ENCODE measurements around the gene DLGAP1.

DLGAP1 gene

GRCh38 chr18:4144201-4144600, 310.9 kb downstream of the DLGAP1 start:
- TF ChIP-seq EGR1 (IDR thresholded peaks at IDR 0.05) = no peak
- TF ChIP-seq TEAD4 (IDR thresholded peaks at IDR 0.05) = no peak
- no peak for TF ChIP-seq USF1 (IDR thresholded peaks at IDR 0.05)
- TF ChIP-seq TCF12 (IDR thresholded peaks at IDR 0.05; ENCODE audit: low read depth) = no peak
- no peak for TF ChIP-seq YY1 (IDR thresholded peaks at IDR 0.05; ENCODE audit: low read depth)
- no peak for TF ChIP-seq TAF1 (IDR thresholded peaks at IDR 0.05; ENCODE audit: low read depth)
- no peak for TF ChIP-seq MAX (IDR thresholded peaks at IDR 0.05)
- TF ChIP-seq RAD21 (IDR thresholded peaks at IDR 0.05; ENCODE audit: low read depth) = no peak
- TF ChIP-seq NFIC (IDR thresholded peaks at IDR 0.05) = no peak
- TF ChIP-seq REST (IDR thresholded peaks at IDR 0.05; ENCODE audit: low read depth) = no peak
- no peak for TF ChIP-seq CREB1 (IDR thresholded peaks at IDR 0.05; ENCODE audit: low read depth)
- TF ChIP-seq EP300 (IDR thresholded peaks at IDR 0.05; ENCODE audit: borderline replicate concordance) = no peak
- TF ChIP-seq FOXM1 (IDR thresholded peaks at IDR 0.05; ENCODE audit: borderline replicate concordance, low read depth) = no peak
- TF ChIP-seq ZBTB7A (IDR thresholded peaks at IDR 0.05; ENCODE audit: low read depth) = no peak
- TF ChIP-seq CEBPB (IDR thresholded peaks at IDR 0.05) = no peak

GRCh38 chr18:4143585-4143984, 311.5 kb downstream of the DLGAP1 start:
- no peak for TF ChIP-seq CEBPB (IDR thresholded peaks at IDR 0.05)
- TF ChIP-seq EGR1 (IDR thresholded peaks at IDR 0.05) = no peak
- no peak for TF ChIP-seq REST (IDR thresholded peaks at IDR 0.05; ENCODE audit: low read depth)
- TF ChIP-seq FOXM1 (IDR thresholded peaks at IDR 0.05; ENCODE audit: borderline replicate concordance, low read depth) = no peak
- TF ChIP-seq TAF1 (IDR thresholded peaks at IDR 0.05; ENCODE audit: low read depth) = no peak
- TF ChIP-seq ZBTB7A (IDR thresholded peaks at IDR 0.05; ENCODE audit: low read depth) = no peak
- TF ChIP-seq YY1 (IDR thresholded peaks at IDR 0.05; ENCODE audit: low read depth) = no peak
- no peak for TF ChIP-seq CREB1 (IDR thresholded peaks at IDR 0.05; ENCODE audit: low read depth)
- TF ChIP-seq TCF12 (IDR thresholded peaks at IDR 0.05; ENCODE audit: low read depth) = no peak
- TF ChIP-seq MAX (IDR thresholded peaks at IDR 0.05) = no peak
- no peak for TF ChIP-seq RAD21 (IDR thresholded peaks at IDR 0.05; ENCODE audit: low read depth)

DNA sequence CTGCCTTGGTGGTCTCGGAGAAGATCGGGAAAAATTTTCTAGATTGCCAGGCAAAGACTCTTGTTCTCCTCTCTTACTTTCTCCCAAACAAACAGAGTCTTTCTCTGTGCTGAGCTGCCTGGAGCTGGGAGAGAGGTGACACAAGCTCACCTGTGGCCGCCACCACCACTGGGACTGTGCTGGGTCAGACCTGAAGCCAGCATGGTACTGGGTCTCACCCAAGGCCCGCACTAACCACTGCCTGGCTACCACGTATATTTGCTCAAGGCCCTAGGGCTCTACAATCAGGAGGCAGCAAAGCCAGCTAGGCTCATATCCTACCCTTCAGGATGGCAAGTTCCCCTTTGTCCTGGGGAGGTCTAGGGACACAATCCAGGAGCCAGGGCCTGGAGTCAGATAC, 312.2 kb downstream of the DLGAP1 start:
- no peak for TF ChIP-seq EP300 (IDR thresholded peaks at IDR 0.05; ENCODE audit: borderline replicate concordance)
- TF ChIP-seq TEAD4 (IDR thresholded peaks at IDR 0.05) = no peak
- TF ChIP-seq RAD21 (IDR thresholded peaks at IDR 0.05; ENCODE audit: low read depth) = no peak
- TF ChIP-seq EGR1 (IDR thresholded peaks at IDR 0.05) = no peak
- no peak for TF ChIP-seq USF1 (IDR thresholded peaks at IDR 0.05)
- TF ChIP-seq MAX (IDR thresholded peaks at IDR 0.05) = no peak
- TF ChIP-seq ZBTB7A (IDR thresholded peaks at IDR 0.05; ENCODE audit: low read depth) = no peak
- TF ChIP-seq FOXM1 (IDR thresholded peaks at IDR 0.05; ENCODE audit: borderline replicate concordance, low read depth) = no peak
- TF ChIP-seq TCF12 (IDR thresholded peaks at IDR 0.05; ENCODE audit: low read depth) = no peak
- no peak for TF ChIP-seq NFIC (IDR thresholded peaks at IDR 0.05)
- TF ChIP-seq REST (IDR thresholded peaks at IDR 0.05; ENCODE audit: low read depth) = no peak

DNA sequence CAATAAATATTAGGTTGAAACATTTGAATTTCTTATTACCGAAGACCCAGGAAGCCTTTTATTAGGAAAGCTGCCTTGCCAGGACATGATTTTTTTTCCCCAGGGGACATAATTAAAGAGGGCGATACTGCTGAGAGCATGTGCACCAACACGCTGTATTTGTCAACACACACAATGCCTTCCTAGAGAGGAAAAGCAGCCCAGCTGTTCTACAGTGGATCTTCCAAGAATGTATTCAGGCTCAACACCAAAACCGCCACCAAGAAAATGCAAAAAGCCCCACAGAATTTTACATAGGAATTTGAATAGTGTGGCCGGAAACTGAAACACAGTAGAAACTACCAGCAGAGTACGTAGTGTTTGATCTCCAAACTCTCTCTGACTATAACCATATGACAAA, 320.4 kb downstream of the DLGAP1 start:
- TF ChIP-seq REST (IDR thresholded peaks at IDR 0.05; ENCODE audit: low read depth) (no peak), TEAD4 (IDR thresholded peaks at IDR 0.05) (no peak), NFIC (IDR thresholded peaks at IDR 0.05) (no peak), EGR1 (IDR thresholded peaks at IDR 0.05) (no peak), TAF1 (IDR thresholded peaks at IDR 0.05; ENCODE audit: low read depth) (no peak), CREB1 (IDR thresholded peaks at IDR 0.05; ENCODE audit: low read depth) (no peak), RAD21 (IDR thresholded peaks at IDR 0.05; ENCODE audit: low read depth) (no peak), CEBPB (IDR thresholded peaks at IDR 0.05) (no peak), USF1 (IDR thresholded peaks at IDR 0.05) (no peak), TCF12 (IDR thresholded peaks at IDR 0.05; ENCODE audit: low read depth) (no peak), ZBTB7A (IDR thresholded peaks at IDR 0.05; ENCODE audit: low read depth) (no peak), YY1 (IDR thresholded peaks at IDR 0.05; ENCODE audit: low read depth) (no peak), MAX (IDR thresholded peaks at IDR 0.05) (no peak), FOXM1 (IDR thresholded peaks at IDR 0.05; ENCODE audit: borderline replicate concordance, low read depth) (no peak), EP300 (IDR thresholded peaks at IDR 0.05; ENCODE audit: borderline replicate concordance) (no peak)

Measured in Ishikawa (cell line).